Measurements from ENCODE around the gene MGLL. TPM values are rescaled to one million over a fixed set of nuclear protein-coding genes. Genes with fewer than 3 reads are reported as not detected.
A peak's percentile ranks its signal among the peaks of the same experiment; 100 is the strongest.

MGLL gene
- total RNA-seq, 2 donors from 2014 or later = 123 to 200 TPM

DNA sequence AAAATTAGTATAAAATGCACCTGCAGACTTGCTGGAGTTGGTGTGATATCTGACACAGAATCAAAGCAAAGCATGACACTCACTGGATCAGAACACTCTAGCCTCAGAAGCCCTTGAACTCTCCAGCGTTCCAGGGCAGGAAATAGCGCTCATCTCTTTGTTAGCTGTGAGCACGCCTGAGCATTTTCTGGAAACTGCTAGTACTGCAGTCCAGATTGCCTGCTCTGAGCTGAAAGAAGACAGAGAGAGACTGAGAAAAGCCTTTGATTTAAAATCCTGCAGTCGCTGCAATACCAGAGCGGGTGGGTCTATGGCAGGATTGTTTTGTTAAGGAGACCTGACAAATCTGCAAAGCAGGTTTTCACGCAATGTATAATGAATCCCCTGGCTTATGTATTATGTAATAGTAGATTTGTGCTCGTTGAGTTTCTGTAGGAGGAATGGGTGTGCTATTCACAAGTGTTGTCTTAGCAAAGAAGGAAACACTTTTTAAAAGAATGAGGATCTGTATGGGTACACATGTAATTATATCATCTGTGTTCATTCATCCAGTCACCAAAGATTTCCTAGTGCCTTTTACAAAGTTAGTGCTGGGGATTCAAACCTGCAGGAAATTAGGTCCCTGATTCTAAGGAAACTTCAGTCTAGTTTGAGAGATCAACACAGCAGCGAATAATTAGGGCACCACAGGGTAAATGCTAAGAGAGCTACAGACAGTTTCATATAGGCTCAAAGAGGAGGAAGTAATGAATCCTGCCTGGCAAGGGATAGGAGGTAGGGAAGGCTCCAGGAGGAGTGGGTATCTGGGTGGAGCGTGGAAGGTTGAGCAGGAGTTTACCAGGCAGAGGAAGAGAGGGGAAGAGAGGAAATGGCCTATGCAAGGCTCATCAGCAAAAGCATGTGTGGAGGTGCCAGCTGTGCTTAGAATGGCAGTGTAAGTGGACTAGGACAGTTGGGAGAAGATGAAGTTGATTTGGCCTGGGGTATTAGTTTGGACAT lies 26.1 kb upstream of the MGLL start:
- intact Hi-C loops (cut with DNase I) = no loop called here
- TF ChIP-seq, protein P1, sequence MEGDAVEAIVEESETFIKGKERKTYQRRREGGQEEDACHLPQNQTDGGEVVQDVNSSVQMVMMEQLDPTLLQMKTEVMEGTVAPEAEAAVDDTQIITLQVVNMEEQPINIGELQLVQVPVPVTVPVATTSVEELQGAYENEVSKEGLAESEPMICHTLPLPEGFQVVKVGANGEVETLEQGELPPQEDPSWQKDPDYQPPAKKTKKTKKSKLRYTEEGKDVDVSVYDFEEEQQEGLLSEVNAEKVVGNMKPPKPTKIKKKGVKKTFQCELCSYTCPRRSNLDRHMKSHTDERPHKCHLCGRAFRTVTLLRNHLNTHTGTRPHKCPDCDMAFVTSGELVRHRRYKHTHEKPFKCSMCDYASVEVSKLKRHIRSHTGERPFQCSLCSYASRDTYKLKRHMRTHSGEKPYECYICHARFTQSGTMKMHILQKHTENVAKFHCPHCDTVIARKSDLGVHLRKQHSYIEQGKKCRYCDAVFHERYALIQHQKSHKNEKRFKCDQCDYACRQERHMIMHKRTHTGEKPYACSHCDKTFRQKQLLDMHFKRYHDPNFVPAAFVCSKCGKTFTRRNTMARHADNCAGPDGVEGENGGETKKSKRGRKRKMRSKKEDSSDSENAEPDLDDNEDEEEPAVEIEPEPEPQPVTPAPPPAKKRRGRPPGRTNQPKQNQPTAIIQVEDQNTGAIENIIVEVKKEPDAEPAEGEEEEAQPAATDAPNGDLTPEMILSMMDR (IDR thresholded peaks at IDR 0.05) = no peak
- no peaks in the 10 kb centered on the region for H3K36me3 ChIP-seq
- DNase-seq = no peak
- no peaks in the 10 kb centered on the region for H3K9me3 ChIP-seq
- H3K27me3 ChIP-seq = no peaks in the 10 kb centered on the region
- H3K9ac ChIP-seq (ENCODE audit: low read depth in 2 of 2, low read length in 2 of 2) = peak overlapping the region in 1 of 2 donors; percentile 35
- no peak overlapping the region for H3K4me3 ChIP-seq
- H3K27ac ChIP-seq = no peak overlapping the region
- H3K4me1 ChIP-seq = no peaks in the 10 kb centered on the region

DNA sequence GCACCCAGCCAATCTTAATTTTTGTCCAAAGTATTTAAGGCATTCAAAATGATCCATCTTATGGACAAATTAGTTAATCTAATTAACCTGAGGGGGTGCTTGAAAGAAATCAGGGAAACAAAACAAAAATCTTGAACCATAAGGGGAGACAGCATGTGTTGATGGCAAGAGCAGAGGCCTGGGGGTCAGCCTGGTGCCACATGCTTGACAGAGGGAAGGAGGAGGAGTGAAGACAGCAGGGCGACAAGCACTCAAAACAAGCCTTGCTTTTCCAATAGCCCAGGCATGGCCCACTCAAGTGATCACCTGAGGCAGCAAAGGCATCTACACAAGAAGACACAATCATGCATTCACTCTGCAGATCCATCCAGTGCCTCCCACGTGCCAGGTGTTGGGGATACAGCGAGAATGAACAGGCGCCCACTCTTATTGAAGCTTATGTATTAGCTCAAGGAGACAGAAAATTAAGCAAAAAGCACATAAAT lies 25.0 kb upstream of the MGLL start:
- Histone ChIP-seq H3K4me3 (no peak overlapping the region), H3K9ac (ENCODE audit: low read depth in 2 of 2, low read length in 2 of 2) (no peak overlapping the region), H3K36me3 (no peaks in the 10 kb centered on the region), H3K9me3 (no peaks in the 10 kb centered on the region), H3K27me3 (no peaks in the 10 kb centered on the region), H3K27ac (no peak overlapping the region), H3K4me1 (no peaks in the 10 kb centered on the region)
- intact Hi-C loops (cut with DNase I) = no loop called here
- no peak for DNase-seq
- TF ChIP-seq, protein P1 (IDR thresholded peaks at IDR 0.05) = no peak

DNA sequence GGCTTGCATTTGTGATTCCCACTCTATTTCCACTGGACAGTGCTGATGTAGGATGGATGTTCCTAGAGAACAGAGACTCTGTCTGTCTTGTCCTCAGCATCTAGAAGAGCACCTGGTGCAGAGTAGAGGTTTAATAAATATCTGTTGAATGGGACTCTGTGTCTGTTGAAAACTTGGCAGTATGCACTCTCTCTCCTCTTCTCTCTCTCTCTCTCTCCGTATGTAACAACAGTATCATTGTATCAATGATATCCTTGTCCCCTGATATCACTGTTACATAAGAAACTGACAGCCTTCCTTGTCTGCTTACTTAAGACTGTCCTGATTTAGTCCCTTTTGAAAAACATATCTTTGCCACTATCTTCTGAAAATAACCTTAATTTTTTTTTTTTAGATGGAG lies 24.3 kb upstream of the MGLL start:
- Histone ChIP-seq H3K27ac (no peak overlapping the region), H3K36me3 (no peaks in the 10 kb centered on the region), H3K4me3 (no peak overlapping the region), H3K27me3 (no peaks in the 10 kb centered on the region), H3K9me3 (no peaks in the 10 kb centered on the region), H3K9ac (ENCODE audit: low read depth in 2 of 2, low read length in 2 of 2) (no peak overlapping the region), H3K4me1 (no peaks in the 10 kb centered on the region)
- intact Hi-C loops (cut with DNase I) = no loop called here
- DNase-seq = no peak
- TF ChIP-seq, protein P1 (IDR thresholded peaks at IDR 0.05) = no peak

DNA sequence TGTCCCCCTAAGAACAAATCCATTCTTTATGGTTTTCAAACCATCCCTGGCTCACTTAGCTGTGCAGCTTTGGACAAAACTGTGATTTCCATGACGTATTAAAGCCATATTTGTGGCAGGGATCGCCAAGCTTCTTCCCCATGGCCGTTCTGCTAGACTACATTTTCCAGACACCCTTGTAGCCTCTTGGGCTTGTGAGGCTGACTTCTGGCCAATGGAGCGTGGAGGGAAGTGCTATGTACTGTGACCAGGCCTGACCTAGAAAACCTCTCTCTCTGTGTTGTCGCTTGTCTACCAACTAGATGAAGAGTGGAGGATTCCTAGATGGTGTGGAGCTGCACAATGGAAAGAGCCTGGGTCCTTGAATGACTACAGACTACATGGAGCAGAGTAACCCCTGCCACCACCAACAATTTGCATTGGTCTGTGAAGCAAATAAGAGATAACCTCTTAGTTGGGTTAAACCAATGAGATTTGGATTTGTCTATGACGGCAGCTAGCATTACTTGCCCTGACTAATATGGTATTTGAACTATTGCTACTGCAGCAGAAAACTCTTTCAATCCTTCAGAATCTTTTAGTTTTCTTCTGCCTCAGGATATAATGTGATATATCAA lies 22.1 kb upstream of the MGLL start:
- no peak overlapping the region for H3K9ac ChIP-seq (ENCODE audit: low read depth in 2 of 2, low read length in 2 of 2)
- intact Hi-C loops (cut with DNase I) = no loop called here
- no peak overlapping the region for H3K4me3 ChIP-seq
- no peaks in the 10 kb centered on the region for H3K36me3 ChIP-seq
- no peak overlapping the region for H3K27ac ChIP-seq
- no peaks in the 10 kb centered on the region for H3K4me1 ChIP-seq
- TF ChIP-seq, protein P1 (IDR thresholded peaks at IDR 0.05) = no peak
- no peaks in the 10 kb centered on the region for H3K9me3 ChIP-seq
- no peak for DNase-seq
- no peaks in the 10 kb centered on the region for H3K27me3 ChIP-seq

DNA sequence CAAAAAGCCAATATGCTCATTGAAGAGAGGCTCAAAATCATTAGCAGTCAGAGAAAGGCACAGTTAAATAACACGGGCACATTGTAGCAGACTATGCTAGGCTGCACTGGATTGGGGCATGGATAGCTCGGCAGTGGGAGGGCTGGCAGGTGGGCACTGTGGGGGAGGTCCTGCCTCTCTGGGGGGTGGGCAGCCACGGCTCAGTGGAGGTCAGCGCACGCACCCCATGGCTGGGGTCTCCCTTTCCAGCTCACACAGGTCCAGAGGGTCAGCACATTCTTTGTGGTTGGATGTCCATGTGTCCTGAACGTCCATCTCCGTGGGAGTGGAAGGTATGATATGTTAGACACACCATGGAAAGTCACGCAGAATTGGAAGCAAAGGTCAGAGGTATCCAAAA lies 18.4 kb upstream of the MGLL start:
- H3K9me3 ChIP-seq = no peaks in the 10 kb centered on the region
- no peak overlapping the region for H3K27ac ChIP-seq
- H3K9ac ChIP-seq (ENCODE audit: low read depth in 2 of 2, low read length in 2 of 2) = no peak overlapping the region
- H3K4me3 ChIP-seq = no peak overlapping the region
- no peak for DNase-seq
- H3K36me3 ChIP-seq = no peaks in the 10 kb centered on the region
- no peaks in the 10 kb centered on the region for H3K27me3 ChIP-seq
- intact Hi-C loops (cut with DNase I) = no loop called here
- TF ChIP-seq, protein P1 (IDR thresholded peaks at IDR 0.05) = no peak
- H3K4me1 ChIP-seq = no peaks in the 10 kb centered on the region
